Stimulated activated CD4-positive, alpha-beta T cell treated with anti-CD3 and anti-CD28 coated beads, Interleukin-4, amount 100 ng/mL, for 1 hour (primary cell): ENCODE data around the gene SRPX.

Source experiments
- DNase-seq: peaks from one replicate; pipeline ENCODE4 v3.0.0-alpha.2; 2020

Gene SRPX

GRCh38 chrX:38129366-38129765, 91.3 kb downstream of the SRPX start:
- DNase-seq: no peak

GRCh38 chrX:38127961-38128360, 92.7 kb downstream of the SRPX start:
- DNase-seq: no peak

GRCh38 chrX:38126179-38126578, 94.5 kb downstream of the SRPX start:
- no peak for DNase-seq

GRCh38 chrX:38124000-38124399, 96.7 kb downstream of the SRPX start:
- DNase-seq: no peak

- DNase-seq: no peak
Measured at GRCh38 chrX:38117485-38117884, 103.2 kb downstream of the SRPX start.

- no peak for DNase-seq
Measured at GRCh38 chrX:38116706-38117105, 104.0 kb downstream of the SRPX start.

- no peak for DNase-seq
Measured at GRCh38 chrX:38112566-38112965, 108.1 kb downstream of the SRPX start.

GRCh38 chrX:38111196-38111595, 109.5 kb downstream of the SRPX start:
- no peak for DNase-seq

- no peak for DNase-seq
Measured at GRCh38 chrX:38110231-38110630, 110.4 kb downstream of the SRPX start.

GRCh38 chrX:38109042-38109898, 111.4 kb downstream of the SRPX start:
- no peak for DNase-seq

- DNase-seq: no peak
Measured at GRCh38 chrX:38108364-38108763, 112.3 kb downstream of the SRPX start.

- no peak for DNase-seq
Measured at GRCh38 chrX:38106991-38107655, 113.5 kb downstream of the SRPX start.

- DNase-seq: no peak
Measured at GRCh38 chrX:38105216-38105725, 115.4 kb downstream of the SRPX start.

- DNase-seq: no peak
Measured at GRCh38 chrX:38103857-38104812, 116.5 kb downstream of the SRPX start.

- no peak for DNase-seq
Measured at GRCh38 chrX:38102875-38103274, 117.8 kb downstream of the SRPX start.

- no peak for DNase-seq
Measured at GRCh38 chrX:38102240-38102639, 118.4 kb downstream of the SRPX start.

- no peak for DNase-seq
Measured at GRCh38 chrX:38099688-38100087, 121.0 kb downstream of the SRPX start.
